C1 segment of cervical spinal cord (tissue), 14 donors: ENCODE data around the gene ZSCAN18.

ENCODE experiments used
- DNase-seq, 14 donors: peaks; one replicate each; lab custom pipeline; 2025; lab: John Stamatoyannopoulos, UW

Gene ZSCAN18

DNA sequence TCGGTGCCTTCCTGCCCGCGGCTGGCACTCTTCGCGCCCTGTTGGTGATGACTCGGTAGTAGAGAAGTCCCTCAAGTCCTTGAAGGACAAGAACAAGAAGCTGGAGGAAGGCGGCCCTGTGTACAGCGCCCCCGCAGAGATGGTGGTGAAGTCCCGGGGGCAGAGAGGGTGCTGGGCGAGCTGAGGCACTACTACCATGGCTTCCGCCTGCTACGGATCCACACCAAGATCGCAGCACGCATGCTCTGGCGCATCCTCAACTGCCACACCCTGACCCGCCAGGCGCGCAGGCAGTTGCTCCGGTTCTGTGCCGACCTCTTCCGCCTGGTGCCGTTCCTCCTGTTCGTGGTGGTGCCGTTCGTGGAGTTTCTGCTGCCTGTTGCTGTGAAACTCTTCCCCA is 53.1 kb downstream of the ZSCAN18 start:
- DNase-seq = no peak

DNA sequence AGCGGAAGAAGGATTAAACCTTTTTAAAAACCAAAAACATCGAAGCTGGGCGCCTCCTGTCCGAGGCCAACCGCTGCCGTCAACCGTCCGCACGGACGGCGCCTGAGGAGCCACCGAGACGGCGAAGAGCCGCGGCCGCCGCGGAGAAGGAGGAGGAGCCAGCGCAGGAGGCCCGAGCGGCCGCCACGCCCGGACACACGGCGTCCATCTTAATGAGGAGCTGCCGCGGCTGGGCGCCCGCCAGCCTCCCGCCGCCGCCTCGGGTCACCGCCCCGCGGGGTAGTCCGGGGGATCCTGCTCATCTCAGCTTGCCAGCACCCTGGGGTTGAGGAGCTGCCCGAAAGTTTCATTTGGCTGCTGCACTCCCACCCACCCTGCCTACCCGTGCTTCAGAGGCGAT is 53.6 kb downstream of the ZSCAN18 start:
- DNase-seq = no peak

DNA sequence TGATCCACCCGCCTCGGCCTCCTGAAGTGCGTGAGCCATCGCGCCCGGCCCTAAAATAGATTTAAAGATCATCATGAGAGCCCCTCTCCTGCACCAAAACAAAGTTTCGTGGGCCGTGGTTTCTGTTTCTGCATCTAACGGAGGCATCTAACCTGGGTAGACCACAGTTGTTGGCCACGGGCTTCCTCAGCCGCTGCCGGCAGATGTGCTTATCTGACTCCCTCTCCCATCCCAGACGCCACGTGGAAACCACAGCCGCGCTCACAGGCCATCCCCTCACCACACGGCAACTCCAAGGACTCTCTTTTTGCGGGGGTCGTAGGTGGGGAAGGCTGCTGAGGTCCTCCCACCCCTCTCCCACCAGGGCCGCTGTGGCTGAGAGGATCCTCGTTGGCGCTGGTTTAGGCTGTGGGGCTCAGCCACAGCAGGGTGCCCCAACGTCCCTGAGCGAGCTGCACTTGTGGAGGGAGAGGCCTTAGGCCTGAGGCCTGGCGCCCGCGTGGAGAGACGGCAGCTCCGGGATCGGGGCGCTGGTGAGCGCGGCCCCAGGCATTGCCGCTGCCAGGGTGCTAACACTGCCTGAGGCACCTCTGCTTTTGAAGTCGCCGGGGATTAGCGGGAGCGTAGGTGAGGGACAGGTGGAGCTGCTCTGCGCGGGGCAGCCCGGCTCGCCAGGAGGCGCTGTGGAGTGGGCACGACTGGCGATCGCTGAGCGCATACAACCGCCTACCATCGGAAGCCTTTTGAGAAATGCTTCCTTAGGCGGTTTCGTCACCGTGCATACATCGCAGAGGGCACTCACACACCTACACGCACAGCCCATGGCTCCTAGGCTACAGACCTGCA is 55.3 kb downstream of the ZSCAN18 start:
- DNase-seq = no peak

DNA sequence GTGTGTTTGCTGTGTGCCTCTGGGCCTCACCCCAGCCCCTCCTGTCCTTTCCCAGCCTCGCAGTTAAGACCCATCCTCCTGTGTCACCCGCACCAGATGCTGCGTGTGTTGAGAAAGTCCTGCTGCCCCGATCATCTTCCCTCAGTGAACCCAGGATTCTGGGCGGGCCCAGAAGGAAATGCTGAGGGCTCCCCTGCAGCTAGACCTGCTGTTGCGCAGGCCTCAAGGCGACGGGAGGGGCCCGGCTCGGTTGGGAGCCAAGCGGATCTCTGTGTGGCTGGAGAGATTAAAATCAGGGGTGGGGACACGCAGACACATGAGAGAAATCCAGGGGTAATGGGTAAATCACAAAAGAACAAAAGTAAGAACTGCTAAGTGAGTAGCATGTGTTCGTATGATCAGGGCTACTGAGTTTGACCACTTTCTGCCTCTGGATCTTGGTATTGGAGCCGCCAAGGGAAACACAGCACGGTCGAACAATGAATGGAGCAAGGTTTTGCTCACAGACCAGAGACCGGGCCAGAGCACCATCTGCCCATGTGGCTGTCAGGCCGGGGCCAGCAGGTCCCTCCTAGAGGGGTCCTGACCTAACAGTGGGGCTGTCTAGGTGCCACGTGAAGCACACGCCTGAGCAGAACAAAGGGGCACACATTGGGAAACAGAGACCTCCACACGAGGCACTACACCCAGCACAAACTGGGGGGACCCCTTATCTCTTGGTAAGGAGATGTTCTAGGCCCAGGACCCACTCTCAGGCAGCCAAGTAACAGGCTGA is 57.1 kb downstream of the ZSCAN18 start:
- DNase-seq = no peak

DNA sequence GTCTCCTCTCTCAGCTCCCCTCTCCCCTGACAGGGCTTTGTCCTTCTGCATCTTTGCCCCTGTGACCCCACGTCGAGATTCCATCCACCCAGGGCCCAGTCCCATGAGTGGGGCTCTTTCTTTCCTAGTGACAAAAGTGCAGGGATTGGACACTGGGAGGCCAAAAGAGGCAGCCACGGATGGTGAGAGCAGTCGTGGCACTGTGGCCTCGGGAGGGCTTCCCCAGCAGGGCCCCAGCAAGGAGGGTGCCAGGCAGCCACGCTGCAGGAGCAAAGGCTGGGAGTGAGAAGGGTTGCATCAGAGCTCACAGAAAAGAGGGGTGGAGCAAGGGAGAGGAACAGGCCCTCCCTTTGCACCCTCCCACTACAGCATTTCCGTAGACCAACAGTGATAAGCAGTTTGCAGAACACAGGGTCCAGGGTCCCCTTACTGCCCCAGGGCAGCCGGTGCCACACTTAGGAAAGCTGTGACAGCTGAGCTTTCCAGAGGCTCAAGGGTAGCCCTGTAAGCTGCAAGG is 59.3 kb downstream of the ZSCAN18 start:
- no peak for DNase-seq

DNA sequence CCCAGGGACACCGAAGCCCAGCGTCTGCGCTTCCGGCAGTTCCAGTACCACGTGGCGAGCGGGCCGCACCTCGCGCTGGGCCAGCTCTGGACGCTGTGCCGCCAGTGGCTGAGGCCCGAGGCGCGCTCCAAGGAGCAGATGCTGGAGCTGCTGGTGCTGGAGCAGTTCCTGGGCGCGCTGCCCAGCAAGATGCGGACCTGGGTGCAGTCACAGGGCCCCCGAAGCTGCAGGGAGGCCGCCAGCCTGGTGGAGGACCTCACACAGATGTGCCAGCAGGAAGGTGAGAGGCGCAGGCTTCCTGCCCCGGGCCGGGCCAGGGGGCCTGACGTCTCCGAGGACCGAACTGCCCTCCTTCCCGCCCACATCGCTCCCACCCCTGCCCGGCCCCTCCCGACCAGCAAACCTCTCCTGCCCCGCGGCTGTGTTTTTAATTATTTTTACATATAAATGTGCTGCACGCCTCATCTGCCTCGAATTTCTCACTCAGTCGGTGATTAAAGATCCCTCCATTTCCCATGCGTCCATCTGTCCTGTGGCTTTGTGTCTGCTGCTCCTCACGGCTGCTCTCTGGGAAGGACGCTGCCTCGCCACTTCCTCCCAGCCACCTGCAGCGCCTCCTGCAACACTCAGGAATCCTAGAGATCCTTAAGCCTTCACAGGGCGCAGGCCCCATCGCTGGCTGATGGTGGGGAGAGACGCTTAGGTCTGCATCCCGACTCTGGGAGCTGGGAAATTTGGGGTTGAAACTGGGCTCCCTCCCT is 59.9 kb downstream of the ZSCAN18 start:
- peak in 7 of 14 donors; percentile 0 to 58 (median 16) for DNase-seq

DNA sequence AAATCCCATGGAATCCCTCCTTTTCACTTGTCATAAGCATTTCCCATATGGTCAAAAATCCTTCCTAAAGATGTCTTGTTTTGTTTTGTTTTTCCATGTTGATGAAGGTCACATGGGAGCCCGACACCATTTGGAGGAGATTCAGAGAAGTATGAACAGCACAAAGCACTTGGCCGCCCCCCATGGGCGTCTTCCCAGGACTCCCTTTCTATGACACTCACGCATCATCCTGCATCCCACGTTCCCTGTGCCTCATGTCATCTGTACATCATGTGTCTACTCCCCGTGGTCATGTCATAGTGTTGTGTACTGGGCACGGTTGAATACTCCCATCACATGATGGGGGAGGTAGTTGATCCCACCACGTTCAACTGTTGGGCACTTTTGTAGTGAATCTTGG is 62.2 kb downstream of the ZSCAN18 start:
- no peak for DNase-seq

DNA sequence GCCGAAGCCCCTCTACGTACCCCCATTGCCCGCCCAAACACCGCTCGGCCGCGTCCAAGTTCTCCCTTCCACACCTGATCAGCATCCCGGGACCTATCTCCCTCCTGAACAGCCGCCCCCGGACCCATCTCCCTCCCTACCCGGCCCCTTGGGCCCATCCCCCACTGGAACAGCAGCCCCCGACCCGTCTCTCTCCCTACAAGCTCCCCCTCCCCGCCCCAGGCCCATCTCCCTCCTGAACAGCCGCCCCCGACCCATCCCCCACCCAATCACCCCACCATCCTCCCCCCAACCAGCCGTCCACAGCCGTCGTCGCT is 63.6 kb downstream of the ZSCAN18 start:
- peak in 1 of 14 donors; percentile 8 for DNase-seq
